Hematopoietic multipotent progenitor cell (in vitro differentiated cells): ENCODE measurements around the gene GRIA1. TPM values are rescaled to one million over a fixed set of nuclear protein-coding genes. Genes with fewer than 3 reads are reported as not detected.

ENCODE experiments used
- DNase-seq, 3 donors: peaks; one replicate each; pipeline ENCODE4 v3.0.0-alpha.2; 2011 to 2015; ENCODE audit warnings: low read depth in 2 of 3, low spot score in 2 of 3
- total RNA-seq: library from RNA; depleted of rRNA; stranded (reverse); fragments of >200 nt; gene quantifications from one replicate; pipeline ENCODE4 v1.2.3, GENCODE V29; 2012

GRIA1 gene
- total RNA-seq, 1 donor: not detected

DNA sequence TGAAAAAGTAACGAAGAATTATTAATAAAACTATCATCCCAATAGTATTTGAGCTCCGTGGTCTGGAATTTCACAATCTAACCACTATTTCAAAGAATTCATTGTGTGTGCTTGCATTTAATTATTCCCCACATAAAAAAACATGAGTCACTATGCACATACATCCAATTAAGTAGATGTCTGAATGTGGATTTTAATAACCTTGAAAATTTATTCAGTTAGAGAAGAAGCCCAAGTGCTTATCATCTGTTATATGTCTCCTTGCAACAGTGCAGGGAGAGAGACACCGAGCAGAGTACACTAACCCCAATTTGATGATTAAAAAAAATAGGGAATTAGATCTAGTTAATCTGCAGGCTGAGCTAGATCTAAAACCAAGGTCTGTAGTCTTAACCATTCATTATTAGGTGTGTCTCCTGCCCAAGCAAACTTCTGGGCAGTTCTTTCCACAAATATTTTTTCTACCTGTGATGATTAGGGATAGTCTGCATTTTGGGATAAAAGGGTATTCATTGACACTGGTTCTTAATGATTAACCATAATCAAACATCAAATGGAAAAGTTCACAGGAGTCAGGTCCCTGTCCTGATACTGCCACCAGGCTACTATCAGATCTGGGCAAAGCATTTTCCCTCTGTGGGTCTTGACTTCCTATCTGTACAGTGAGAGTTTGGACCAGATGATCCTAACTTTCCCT is 164.2 kb downstream of the GRIA1 start:
- DNase-seq: no peak

DNA sequence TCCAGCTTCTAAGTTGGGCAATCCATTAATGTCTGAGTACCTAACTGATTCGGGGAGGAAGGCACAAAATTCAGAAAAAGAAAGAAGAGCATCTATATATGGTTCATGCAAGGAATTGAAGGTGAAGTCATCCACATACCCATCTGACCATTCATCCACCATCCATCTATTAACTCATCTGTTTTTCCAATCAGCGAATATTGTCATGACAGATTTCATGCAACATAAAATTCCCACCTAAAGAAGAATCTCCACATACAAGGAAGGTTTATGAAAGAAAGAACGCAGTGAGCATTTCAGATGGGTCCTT is 164.7 kb downstream of the GRIA1 start:
- no peak for DNase-seq

DNA sequence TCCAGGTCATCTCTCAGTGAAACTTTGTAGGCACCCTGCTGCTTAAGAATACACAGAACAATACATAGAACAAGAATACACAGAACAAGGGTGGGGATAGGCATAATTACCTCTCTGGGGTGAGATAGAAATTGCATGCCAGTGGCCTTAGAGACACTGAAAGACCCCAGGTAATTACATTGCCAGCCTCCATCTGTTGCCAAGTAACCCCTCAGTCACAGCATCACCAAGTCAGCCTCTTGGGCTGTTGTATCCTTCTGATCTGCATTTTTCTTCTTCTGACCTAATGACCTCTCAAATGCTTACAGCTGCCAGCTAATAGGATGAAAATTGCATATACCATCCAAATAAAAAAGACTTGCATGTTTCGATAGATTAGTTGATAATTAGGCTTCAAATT is 167.7 kb downstream of the GRIA1 start:
- no peak for DNase-seq

DNA sequence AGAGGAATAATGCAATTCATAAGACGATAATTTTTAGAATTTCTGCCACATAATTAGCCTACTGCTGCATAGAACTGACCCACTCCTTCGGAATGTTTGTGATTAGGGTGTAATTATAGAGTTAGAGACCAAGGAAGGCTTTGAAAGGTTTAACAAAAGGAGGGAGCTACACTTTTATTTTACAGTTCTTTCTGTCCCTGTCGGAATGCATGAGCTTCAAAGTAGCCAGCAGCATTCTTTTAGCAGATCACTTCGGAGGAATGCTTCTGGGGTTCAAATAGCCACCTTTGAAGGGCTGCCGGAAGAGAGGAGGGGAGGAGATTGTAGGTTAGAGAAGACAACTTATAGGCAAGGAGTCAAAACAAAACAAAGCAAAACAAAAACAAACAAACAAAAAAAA is 168.1 kb downstream of the GRIA1 start:
- DNase-seq: no peak

DNA sequence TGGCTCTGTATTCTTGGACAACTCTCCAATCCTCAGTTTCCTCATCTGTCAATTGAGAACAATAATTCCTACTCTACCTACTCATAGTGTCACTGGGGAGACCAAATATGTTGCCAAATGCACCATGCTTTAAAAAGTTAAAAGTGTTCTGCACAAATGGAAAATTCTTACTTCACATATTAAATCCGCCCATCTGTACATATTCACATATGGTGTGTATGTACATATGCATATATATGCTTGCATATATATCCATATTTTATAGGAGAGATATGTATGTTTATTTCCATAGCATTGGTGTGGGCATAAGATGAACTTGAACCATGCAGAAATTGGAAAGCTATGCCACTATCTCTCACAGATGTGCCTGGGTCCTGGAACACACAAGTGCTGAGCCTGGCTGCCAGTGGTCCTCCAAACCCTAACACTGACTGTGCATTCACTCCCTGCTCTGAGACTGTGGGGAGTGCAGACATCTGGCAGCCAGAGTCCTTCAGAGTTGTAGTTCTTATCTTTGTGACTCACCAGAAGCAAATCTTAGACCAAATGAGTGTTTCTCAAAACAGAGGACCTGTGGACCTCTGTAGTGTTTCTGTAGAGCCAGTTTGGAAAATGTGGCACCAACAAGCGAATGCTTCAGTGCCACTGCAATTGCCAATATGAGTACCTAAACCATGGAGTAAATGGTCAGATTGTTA is 168.7 kb downstream of the GRIA1 start:
- no peak for DNase-seq

DNA sequence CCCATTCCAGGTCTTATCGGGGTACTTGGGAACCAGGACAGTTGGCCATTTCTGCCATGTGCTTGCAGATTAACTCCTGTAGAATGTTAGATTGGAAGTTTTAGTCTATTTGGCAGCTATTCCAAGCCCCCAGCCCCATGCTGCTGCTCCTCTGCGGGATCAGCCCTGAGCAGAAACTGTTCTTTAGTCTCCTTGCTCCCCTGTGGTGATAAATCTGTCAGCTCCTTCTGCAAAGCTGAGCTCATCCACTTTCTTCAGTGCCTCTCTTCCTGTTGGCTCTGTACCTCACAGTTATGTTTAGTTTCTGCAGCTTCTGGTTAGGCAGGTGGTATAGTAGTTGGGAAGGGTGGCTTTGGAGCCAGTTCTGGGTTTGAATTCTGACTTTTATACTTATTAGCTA is 170.4 kb downstream of the GRIA1 start:
- DNase-seq: no peak

DNA sequence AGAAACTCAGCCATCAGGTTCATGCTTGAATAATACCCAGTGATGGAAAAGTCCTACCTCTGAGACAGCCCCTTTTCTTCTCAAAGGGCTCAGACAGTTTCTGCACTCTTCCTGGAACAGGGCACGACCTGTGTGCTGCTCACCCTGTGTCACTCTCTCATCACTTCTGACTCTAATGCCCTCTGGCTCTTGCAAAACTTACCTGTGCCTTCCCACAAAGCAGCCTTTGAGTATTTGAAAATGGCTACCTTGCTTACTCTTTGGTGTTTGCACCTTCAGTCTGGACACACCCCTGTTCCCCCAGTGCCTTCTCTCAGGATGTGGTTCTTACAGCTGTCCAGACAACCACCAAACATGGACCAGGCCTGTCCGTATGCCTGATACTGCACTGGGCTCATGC is 171.4 kb downstream of the GRIA1 start:
- DNase-seq: no peak

DNA sequence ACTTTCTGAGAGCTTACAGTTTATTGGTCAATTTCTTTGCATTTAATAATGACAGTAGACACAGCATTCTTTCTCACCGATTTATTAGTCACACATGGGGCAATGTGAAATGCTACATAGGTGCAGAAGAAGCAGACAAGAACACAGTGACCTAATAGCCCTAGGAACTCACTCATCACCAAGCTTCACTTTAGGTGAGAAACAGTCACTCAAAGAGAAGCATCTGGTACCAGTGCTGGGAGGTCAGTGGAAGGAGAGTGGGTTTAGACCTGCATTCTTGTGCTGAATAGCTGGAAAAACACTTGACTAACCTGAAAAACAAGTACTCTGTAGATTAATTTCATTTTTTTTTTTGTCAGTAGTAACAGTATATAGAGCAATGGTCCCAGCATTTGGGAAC is 179.6 kb downstream of the GRIA1 start:
- DNase-seq: no peak

DNA sequence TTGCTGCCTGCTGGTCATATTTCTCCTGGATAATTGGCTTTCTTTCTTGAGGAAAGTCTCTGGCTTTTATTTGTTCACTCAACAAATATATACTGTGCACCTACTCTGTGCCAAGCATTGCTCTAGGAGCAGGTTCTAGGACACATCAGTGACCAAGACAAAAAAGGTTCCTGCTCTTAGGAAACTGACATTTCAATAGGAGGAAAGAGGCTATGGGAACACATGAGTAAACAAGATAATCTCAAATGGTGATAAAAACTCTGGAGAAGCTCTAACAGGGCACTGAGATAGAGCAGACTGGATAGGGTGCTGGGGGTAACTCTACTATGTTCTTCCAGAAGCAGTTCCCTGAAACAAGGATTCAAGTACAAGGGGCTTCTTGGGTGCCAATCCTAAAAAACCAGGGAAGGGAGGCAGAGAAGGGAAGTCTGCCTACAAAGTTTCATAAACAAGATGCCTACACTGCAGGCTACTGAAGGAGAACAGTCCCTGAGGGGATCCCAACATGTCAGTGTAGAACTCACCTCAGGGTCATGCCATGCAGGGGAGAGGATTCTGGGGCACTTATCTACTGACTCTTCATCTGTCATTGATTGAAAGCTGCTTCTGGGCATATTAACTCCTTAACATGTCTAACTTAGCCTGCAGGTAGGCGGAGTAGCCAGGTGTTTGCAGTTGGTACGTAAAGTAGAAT is 181.3 kb downstream of the GRIA1 start:
- no peak for DNase-seq

DNA sequence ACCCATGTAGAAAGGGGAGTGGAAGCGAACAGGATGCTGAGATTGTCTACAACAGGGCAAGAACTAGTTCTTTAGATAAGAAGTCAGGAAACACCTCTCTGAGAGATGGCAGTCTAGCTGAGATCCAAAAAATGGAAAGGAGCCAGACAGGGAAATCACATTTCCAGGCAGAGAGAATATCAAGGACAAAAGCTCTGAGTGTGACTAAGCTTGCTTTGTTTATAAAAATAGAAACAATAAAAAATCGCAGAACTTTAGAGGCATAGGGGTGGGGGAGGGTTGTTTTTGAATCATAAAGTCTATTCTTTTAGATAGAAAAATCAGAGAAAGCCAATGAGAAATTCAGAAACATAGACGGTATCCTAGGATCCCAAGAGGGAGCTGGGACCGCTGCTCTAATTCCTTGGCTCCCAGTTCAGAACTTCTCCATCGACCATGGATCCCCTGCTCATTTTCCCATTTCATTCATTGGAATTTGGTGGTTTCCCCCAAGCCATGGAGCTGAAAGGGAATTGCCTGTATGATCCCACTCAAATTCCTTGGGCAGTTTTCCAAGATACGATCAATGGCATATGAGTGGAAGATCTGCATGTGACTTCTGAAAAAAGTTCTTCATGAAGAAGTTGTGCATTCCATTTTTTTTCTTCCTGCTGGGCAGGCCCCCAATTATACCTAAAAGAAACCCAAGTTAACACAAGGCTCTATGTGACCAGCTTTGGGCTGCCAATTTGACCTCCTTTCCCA is 182.0 kb downstream of the GRIA1 start:
- no peak for DNase-seq

DNA sequence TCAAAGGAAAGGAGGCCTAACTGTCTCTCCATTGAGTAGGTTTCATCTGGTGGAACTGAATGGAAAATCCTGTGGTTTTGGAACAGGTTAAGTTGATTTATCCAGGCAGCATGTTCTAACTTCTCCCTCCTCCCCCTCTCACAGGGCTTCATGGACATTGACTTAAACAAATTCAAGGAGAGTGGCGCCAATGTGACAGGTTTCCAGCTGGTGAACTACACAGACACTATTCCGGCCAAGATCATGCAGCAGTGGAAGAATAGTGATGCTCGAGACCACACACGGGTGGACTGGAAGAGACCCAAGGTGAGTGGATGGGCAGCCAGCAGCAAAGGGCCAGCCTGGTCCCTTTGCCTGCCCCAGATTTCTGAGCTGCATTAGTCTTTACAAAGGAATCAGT is 183.9 kb downstream of the GRIA1 start:
- no peak for DNase-seq

DNA sequence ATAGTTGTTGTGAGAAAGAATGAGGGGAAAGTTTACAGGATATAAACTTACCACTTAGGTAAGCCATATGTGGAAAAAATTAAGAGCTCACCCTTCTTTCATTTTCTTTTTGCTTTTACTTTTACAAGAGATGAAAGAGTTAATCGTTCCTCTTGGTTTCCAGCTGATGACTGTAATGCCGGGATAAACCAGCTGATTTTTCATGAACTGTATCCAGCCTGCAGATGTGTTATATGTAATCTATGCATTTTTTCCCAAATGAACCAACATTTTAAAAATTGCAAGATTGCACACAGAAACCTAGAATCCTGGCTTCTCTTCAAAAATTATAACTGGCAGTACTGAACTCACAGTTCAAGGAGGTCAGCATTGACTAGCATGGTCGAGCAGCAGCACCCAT is 185.9 kb downstream of the GRIA1 start:
- DNase-seq: no peak

DNA sequence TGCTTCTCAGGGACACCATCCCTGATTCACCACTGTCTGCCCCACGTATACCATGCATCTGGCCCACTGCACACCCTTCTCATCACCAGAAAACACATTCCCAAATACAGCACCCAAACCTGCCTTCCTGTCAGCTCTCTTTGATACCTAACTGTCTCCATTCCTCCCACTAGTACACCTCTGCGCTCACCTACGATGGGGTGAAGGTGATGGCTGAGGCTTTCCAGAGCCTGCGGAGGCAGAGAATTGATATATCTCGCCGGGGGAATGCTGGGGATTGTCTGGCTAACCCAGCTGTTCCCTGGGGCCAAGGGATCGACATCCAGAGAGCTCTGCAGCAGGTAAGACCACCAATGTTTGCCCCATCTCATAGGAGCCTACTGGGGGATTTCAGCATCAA is 186.4 kb downstream of the GRIA1 start:
- no peak for DNase-seq

DNA sequence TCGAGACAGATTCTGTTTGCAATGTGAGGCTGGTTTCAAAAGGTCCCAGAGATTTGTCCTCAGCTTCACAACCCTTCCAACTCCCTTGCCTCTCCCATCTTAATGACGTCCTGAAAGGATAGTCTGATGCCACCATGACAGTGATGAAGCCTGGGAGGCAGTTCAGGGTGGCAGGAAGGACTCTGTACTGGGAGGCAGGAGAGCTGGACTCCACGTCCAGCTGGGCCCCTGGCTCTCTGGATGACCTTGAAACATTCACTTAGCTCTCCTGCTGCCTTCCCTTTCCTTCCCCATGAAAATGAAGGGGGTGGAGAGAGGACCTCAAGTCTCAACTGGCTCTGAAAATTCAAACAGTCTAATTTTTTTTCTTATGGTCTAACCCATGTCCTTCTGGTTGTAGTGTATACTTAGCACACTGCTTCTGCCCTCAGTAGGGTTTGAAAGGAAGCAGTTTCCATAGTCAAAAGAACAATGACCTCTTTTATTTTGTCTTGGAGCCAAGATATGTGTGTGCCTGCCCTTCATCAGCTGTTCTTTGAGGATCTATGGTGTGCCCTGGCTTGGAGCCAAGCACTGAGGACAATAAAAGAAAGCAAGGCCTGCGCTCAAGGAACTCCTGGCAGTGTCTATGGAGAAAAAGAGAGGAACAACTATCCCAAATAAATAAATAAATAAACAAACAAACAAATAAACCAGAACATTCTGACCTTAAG is 188.3 kb downstream of the GRIA1 start:
- DNase-seq: no peak

DNA sequence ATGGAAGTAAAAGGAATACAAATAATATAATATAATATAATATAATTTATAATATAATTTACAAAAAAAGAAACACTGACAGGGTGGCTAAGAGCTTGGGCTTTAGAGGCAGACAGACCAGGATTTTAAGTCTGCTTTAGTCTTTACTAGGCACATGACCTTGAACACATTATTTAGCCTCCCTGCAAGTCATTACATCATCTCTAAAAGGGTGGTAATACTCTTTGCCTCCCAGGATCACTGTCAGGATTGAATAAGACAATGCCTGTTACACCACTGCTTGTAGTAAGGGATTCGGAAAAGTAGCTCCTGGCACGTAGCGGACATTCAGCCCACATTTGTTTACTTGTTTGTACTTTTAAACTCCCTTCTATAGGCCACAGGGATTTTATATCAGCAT is 199.8 kb downstream of the GRIA1 start:
- DNase-seq: no peak

DNA sequence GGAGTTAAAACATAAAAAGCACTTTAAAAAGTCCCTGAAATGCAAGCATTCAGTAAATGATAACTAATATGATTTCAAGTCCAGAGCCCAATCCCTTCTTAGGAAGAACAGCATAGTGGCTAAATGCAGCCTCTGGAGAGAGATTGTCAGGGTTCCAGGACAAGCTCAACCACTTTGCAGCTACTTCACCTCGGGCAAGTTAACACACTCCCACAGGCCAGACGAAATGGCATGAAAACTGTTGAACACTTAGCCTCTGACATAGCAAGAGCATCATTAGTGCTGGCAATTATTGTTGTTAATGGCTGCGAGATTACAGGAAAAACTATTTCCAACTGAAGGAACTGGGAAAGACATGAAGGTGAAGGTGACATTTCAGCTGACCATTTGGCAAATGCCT is 205.8 kb downstream of the GRIA1 start:
- DNase-seq: no peak

DNA sequence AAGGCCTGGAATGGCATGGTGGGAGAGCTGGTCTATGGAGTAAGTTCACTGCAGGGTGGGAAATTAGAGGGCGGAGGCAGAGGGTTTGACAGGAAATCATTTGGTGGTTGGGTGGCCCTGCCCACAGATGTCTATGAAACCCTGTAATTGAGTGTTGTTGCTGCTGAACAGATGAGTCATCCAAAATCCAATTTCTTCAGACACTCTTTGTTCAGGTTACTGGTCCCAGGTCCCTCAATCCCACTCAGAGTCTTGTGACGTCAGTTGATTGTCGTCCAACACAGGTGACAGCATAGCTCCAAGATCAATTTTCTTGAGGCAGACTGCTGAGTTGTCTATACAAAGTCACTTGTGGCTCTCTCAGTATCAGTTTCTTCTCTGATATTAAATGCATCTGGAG is 208.6 kb downstream of the GRIA1 start:
- no peak for DNase-seq

DNA sequence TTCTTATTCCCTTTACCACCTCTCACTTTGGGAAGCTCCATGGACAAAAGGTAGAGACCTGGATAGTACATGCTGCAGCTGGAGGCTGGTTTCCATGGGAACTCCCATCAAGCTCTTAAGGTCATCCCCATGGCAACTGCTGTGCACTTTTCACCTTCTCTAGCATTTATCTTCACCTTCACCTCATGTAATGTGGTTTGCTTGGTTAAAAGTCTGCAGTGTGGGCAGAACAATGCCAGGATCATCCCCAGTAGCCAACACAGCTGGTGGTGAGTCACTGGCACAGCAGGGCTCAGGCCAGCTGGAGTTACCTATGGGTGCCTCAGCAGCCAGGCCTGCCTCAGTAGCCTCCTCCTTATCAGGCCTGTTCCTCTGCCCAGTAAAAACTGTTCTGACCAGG is 210.5 kb downstream of the GRIA1 start:
- no peak for DNase-seq

DNA sequence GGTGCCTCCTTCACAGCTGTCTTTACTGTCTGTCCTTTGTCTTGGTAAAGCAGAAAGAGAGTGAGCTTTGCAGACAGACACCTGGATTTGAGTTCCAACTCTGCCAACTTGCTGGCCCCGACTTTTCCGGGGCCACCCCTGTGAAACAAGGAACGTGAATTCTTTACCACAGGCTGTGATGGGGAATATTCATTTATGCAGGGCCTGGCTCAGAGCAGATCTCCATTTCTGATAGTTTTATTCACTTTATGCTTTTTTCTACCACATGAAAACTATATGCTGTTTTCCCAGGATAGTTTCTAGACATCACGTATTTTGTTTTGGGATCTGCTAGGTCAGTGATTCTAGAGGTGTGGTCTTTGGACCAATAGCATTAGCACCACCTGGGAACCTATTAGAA is 211.8 kb downstream of the GRIA1 start:
- DNase-seq: no peak

DNA sequence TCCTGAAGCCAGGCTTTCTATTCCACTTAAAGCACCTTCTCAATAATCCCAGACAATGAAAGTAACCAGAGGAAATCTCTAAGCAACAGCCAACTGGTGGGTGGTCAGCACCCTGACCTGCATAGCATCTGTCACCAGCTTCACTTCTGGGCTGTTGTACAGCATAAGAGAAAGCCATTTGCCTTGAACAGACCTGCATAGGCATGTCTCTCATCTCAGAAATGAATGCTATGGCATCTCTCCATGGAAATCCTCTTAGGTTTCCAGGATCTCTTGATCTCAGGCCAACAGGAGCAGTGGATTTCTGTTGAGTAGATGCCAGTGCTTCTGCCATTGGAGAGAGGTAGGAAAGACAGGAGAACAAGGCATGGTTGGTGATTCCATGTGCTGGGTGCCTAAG is 213.6 kb downstream of the GRIA1 start:
- no peak for DNase-seq

DNA sequence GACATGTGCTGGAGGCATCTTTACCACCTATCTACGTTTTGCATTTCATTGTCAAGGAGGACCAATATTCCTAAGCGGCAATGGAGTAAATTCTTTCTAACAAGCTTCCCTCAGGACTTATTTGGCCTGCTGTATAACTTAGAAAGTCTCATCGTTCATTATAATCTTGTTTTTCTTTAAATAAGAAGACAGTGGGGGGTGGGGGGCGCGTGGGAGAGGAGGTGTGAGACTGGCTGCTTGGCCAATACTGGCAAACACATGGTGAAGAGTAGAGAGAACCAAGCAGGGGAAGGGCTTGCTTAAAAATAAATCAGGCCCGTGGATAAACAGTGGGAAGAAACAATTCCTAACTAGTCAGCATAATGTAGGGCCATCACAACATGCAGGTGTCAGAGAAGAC is 217.2 kb downstream of the GRIA1 start:
- no peak for DNase-seq
